GM18502 (cell line): ENCODE results near the gene MTHFSD.
"Not testable (repeated sequence)": the region's sequence is repeated elsewhere in the genome, so short reads cannot be mapped to it uniquely, and the experiment has no call there.

ENCODE experiments used
- ATAC-seq: cut with Tn5 transposase; IDR thresholded peaks from one replicate; pipeline ENCODE4 v1.9.1; 2021; ENCODE audit warnings: mild to moderate bottlenecking; ENCODE audit not compliant: unreplicated experiment, poor library complexity

The MTHFSD gene, protein sequence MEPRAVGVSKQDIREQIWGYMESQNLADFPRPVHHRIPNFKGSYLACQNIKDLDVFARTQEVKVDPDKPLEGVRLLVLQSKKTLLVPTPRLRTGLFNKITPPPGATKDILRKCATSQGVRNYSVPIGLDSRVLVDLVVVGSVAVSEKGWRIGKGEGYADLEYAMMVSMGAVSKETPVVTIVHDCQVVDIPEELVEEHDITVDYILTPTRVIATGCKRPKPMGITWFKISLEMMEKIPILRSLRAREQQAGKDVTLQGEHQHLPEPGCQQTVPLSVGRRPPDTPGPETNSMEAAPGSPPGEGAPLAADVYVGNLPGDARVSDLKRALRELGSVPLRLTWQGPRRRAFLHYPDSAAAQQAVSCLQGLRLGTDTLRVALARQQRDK

DNA sequence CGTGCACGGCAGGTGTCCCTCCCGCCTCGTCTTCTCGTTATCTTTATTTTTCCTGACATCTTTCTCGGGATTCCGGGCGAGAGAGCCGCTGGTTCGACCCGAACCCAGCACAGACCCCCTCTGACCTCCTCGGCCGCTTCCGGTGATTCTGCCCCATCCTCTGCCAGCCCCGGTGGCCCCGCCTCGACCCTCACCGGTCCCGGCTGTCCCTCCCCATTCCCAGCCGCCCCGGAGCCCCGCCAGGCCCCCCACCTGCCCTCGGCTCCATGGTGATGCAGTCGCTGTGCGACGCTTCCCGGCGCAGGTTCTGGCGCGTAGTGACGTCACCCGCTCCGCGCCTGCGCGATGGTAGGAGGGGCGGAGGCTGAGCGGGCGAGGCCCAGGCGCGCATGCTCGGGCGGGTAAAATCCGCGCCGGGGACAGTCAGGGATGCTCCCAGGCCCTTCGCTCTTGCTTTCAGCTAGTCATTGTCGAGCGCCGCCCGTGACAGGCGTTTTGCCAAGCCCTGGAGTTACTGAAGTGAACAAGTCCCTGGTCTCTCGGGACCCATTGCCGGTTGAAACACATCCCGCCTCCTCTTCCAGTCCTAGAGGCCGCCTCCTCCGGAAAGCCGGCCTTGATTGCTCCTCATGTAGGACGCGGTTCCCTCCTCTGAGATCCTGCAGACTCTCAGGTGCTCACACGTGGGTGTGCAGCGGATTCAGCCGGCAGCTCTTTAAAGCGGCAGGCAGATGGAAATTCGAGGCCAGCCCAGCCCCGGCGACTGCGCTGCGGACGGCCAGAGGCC, at the start of gene MTHFSD:
MTHFSD (minus strand) TSS at position 319 of the 787 bp plus-strand sequence; CDS start at position 268, 51 bp downstream.
- peak; percentile 89 for ATAC-seq

DNA sequence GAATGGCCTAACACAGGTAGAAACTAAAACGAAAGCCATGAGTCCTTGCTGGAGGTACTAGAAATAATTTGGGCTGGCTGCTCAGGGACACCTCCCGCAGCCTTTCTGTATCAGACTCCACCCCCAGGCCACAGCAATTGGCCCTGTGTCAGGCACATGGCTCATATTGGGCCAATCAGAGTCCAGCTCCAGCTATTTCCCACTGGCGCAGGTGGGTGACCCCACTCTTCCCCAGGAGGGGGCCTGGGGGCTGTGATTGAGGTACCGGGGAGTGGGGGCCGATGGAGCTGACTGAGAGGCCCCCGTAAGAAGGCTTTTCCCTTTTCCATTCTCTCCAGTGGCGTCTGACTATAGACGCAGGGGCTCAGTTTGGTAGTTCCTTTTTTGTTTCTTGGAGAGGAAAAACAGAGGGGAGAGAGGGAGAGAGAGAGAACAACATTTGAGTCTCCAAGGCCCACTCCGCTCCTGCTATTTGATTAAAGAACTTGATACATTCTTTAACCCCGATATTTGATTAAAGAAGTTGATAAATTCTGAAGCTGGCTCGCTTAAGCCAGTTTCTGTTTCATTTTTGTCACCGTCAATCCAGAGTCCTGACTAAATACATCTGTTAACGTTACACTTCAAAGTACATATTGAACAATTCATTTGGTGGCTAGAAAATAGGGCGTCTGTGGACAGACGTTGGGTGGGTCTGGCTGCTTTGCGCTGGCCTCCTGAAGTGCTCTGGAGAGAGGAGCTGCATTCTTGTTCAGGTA, 49.6 kb upstream of the MTHFSD start:
- ATAC-seq: peak; percentile 58

DNA sequence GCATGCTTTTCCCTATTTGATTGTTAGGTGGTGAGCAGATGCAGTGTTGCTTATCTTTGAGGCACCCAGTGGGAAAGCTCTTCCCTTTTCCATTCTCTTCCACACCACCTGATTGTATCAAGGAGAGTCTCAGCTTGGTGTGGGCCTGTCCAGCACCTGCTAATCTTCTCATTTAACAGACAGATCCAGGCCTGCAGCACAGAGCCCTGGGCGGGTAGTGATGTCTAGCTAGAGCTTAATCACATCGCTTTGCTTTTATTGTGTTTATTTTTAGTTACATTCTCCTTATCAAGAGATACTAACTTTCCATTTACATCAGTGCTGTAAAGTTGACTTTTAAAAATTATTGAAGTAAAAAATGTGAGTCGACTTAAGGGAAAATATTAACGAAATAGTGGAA, 47.5 kb upstream of the MTHFSD start:
- ATAC-seq: no peak

DNA sequence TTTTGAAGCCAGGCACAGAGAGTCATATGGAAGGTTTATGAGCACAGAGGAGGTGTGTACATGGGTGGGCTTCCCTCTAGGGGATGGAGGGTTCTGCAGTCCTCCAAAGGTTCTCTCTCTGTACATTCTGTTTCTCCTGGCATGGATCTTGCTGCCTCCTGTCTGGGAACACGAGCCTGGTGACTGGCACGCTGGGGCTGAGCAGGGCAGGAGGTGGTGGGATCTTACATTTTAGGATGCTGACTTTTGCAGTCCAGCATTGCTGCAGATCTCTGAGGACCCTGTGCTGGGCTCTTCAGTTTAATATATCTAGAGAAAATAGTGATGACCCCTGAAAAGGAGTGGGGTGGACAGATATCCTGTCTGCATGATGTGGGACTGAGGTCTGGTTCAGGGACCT, 46.3 kb upstream of the MTHFSD start:
- no peak for ATAC-seq

GRCh38 chr16:86598607-86599565, 43.9 kb upstream of the MTHFSD start:
- ATAC-seq: no peak

DNA sequence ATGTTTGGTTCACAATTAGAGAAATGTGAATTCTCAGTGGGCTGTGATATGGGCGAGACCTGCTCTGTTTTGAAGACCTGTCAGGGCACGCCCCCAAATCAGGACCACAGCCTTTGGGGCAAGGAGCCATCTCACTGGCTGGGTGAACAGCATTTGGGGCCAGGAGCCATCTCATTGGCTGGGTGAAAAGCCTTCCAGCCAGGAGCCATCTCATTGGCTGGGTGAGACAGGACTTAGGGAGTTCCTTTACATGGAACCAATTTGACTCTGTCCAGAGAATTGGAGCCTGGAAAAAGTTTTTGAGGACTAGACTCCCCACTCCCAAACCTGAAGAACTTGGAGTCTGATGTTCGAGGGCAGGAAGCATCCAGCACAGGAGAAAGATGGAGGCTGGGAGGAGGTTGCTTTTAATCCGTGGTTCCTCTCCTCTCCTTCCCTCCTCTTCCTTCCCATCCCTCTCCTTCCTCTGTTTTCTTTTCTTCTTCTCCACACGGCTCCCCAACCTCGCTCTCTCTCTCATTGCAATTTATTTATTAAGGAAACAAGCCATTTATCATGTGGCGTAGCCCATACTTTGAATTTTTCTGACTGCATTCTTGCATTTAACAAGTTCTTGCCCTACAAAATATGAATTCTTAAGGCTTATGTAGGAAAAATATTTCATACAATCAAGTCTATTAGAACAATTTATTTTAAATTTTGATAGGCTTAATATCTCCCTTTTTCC, 43.0 kb upstream of the MTHFSD start:
- ATAC-seq: no peak

GRCh38 chr16:86597126-86597879, 42.3 kb upstream of the MTHFSD start:
- no peak for ATAC-seq

- no peak for ATAC-seq
Measured at GRCh38 chr16:86595983-86596605, 41.1 kb upstream of the MTHFSD start.

DNA sequence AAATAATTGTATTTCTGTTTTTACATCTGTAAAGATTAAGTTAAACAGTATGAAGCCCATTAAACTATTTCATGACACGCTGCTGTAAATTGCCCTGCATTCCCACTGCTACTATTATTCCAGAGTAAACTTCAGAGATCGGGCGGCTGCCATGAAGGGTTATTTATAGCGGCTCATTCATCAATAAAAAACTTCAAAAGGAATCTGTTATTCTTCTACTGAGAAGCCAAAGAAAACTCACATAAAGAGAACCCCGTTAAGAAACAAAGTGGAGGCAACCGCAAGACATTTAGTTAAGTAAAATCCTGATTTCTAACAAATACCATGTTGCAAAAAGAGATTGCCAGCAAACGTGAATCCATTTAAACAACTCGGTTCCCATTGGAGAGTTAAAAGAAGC, 39.7 kb upstream of the MTHFSD start:
- no peak for ATAC-seq

GRCh38 chr16:86593913-86594620, 39.0 kb upstream of the MTHFSD start:
- no peak for ATAC-seq

GRCh38 chr16:86591270-86591669, 36.2 kb upstream of the MTHFSD start:
- ATAC-seq: no peak

GRCh38 chr16:86590501-86591144, 35.6 kb upstream of the MTHFSD start:
- no peak for ATAC-seq

DNA sequence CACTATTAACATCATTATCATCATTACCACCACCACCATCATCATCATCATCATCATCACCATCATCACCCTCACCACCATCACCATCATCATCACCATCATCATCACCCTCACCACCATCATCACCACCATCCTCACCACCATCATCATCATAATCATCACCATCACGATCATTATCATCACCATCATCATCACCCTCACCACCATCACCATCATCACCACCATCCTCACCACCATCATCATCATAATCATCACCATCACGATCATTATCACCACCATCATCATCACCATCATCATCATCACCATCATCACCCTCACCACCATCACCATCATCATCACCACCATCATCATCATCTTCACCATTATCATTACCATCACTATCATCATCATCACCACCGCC, 32.9 kb upstream of the MTHFSD start:
- not testable (repeated sequence) for ATAC-seq

GRCh38 chr16:86587487-86587886, 32.5 kb upstream of the MTHFSD start:
- ATAC-seq: no peak

DNA sequence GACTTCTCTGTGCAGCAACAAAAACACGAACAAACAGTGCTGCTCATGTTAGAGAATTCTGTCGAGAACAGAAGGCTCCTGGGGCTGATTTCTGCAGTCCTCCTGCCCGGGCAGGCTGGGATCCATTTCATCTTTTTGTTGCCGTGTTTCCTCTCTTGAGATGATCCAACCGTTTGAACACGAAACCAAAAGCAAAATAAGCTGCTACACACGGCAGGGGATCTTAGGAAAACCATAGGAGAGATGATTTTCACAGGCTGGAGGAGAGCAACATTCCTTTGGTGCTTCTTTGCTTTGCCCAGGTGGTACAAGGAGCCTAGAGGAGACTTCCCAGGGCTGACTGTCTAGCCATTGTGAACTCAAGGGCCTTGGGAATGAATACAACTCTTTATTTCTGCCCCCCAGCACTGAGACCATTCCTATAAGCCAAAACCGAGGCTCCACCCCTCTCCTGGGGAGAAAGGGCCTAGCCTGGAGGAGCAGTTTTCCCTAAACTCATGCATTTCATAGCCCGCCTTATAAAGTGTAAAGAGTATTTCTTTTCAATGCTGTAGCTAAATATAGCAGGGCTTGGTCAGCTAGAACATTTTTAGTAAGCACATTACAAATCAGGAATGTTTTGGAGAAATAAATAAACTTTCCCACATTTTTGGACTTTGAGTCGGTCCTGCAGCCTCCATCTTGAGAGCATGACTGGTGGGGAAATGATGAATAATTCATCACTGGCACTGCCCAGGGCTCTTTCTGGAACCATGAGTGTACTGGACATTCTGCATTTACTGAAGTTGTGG, 31.0 kb upstream of the MTHFSD start:
- no peak for ATAC-seq
